H1 (cell line): ENCODE measurements around the gene SAMMSON. TPM values are rescaled to one million over a fixed set of nuclear protein-coding genes. Genes with fewer than 3 reads are reported as not detected.

Experiments
- CTCF ChIA-PET: fragments of 300-600 bp; sonication (Branson Sonifier 250); formaldehyde crosslinking; loops from one replicate; lab custom pipeline; 2021; ENCODE audit not compliant: partially characterized antibody; lab: Charles Lee
- POLR2A ChIA-PET: fragments of 300-600 bp; sonication (Branson Sonifier 250); formaldehyde crosslinking; loops from one replicate; lab custom pipeline; 2021; ENCODE audit warnings: inconsistent platforms; ENCODE audit not compliant: partially characterized antibody; lab: Charles Lee
- DNase-seq, 2 experiments: peaks; one replicate each; pipeline versions ENCODE4 v3.0.0 to v3.0.0-alpha.2; 2010 to 2022; ENCODE audit warnings: low spot score in 2 of 2, low read depth in 1 of 2, mixed read lengths in 1 of 2
- FAIRE-seq: peaks from 2 replicates; lab custom pipeline; 2011; peaks lifted over from hg19 to GRCh38; lab: Jason Lieb, UNC
- H2AFZ ChIP-seq: 2 replicates; pipeline ENCODE4 v1.8.1; 2012; ENCODE audit warnings: low read length, inconsistent platforms
- H2AK5ac ChIP-seq: 2 replicates; pipeline ENCODE4 v1.6.1; 2013; ENCODE audit warnings: low read depth, low read length
- H2BK120ac ChIP-seq: replicated peaks from 2 replicates; pipeline ENCODE3; 2013; ENCODE audit warnings: low read depth, low read length, inconsistent platforms
- H2BK12ac ChIP-seq: 2 replicates; pipeline ENCODE4 v1.6.1; 2013; ENCODE audit warnings: low read depth, low read length
- H2BK15ac ChIP-seq: 2 replicates; pipeline ENCODE4 v1.6.1; 2013; ENCODE audit warnings: low read length
- H2BK20ac ChIP-seq: 2 replicates; pipeline ENCODE4 v1.6.1; 2013; ENCODE audit warnings: low read length
- H2BK5ac ChIP-seq: 2 replicates; pipeline ENCODE4 v1.6.1; 2013; ENCODE audit warnings: low read depth, low read length
- H3K14ac ChIP-seq: 2 replicates; pipeline ENCODE4 v1.6.1; 2013; ENCODE audit warnings: inconsistent platforms; ENCODE audit not compliant: insufficient read length
- H3K18ac ChIP-seq: 2 replicates; pipeline ENCODE4 v1.6.1; 2013; ENCODE audit warnings: low read length; ENCODE audit errors: extremely low read depth
- H3K23ac ChIP-seq: 2 replicates; pipeline ENCODE4 v1.6.1; 2013; ENCODE audit warnings: inconsistent platforms; ENCODE audit not compliant: insufficient read length
- H3K23me2 ChIP-seq: 2 replicates; pipeline ENCODE4 v1.6.1; 2013; ENCODE audit warnings: low read depth, low read length
- H3K27ac ChIP-seq: 2 replicates; pipeline ENCODE4 v1.6.1; 2011; ENCODE audit warnings: low read depth, low read length, inconsistent platforms
- H3K27me3 ChIP-seq, 4 experiments: replicated peaks in 1 of 4; 1 replicate in 1 of 4; 2 replicates in 3 of 4; pipeline versions ENCODE4 v1.6.1 to v1.8.1; 2011 to 2013; ENCODE audit warnings: low read length in 3 of 4, mild to moderate bottlenecking in 3 of 4, inconsistent platforms in 2 of 4, mixed read lengths in 2 of 4, moderate library complexity in 1 of 4; ENCODE audit not compliant: control insufficient read depth in 3 of 4, insufficient read depth in 3 of 4; ENCODE audit errors: extremely low read depth in 1 of 4
- H3K36me3 ChIP-seq, 4 experiments: 2 replicates each; pipeline versions ENCODE4 v1.6.1 to v1.8.1; 2011 to 2013; ENCODE audit warnings: mild to moderate bottlenecking in 4 of 4, low read length in 3 of 4, moderate library complexity in 2 of 4, control low read depth in 1 of 4, inconsistent platforms in 1 of 4; ENCODE audit not compliant: insufficient read depth in 4 of 4, control insufficient read depth in 2 of 4
- H3K4ac ChIP-seq: replicated peaks from 2 replicates; pipeline ENCODE3; 2013; ENCODE audit warnings: low read length, low read depth, mixed read lengths, inconsistent platforms; ENCODE audit not compliant: insufficient read length
- H3K4me1 ChIP-seq, 4 experiments: replicated peaks in 1 of 4; 1 replicate in 1 of 4; 2 replicates in 3 of 4; pipeline versions ENCODE4 v1.6.1 to v1.8.1; 2011 to 2013; ENCODE audit warnings: low read length in 3 of 4, inconsistent platforms in 2 of 4, mixed read lengths in 1 of 4; ENCODE audit not compliant: insufficient read depth in 4 of 4, control insufficient read depth in 3 of 4
- H3K4me2 ChIP-seq, 2 experiments: 2 replicates each; pipeline versions ENCODE4 v1.6.1 to v1.8.1; 2011 to 2013; ENCODE audit warnings: low read depth in 2 of 2, low read length in 2 of 2, control low read depth in 1 of 2, inconsistent platforms in 1 of 2, mild to moderate bottlenecking in 1 of 2; ENCODE audit not compliant: insufficient read depth in 1 of 2
- H3K4me3 ChIP-seq, 4 experiments: fragments of 200-600, 300-600 bp in 1 of 4; sonication (generic), shearing (Covaris generic), sonication (Bioruptor Twin) in 1 of 4; 2 replicates each; pipeline versions ENCODE4 v1.5.1 to v1.8.1; 2011 to 2016; ENCODE audit warnings: low read length in 4 of 4, low read depth in 3 of 4, control low read depth in 2 of 4, inconsistent platforms in 2 of 4, mild to moderate bottlenecking in 2 of 4, mixed read lengths in 1 of 4, moderate library complexity in 1 of 4; ENCODE audit not compliant: insufficient read depth in 2 of 4; ENCODE audit errors: extremely low read depth in 1 of 4
- H3K56ac ChIP-seq: replicated peaks from 2 replicates; pipeline ENCODE3; 2013; ENCODE audit warnings: low read depth, mild to moderate bottlenecking, mixed read lengths, low read length, inconsistent platforms; ENCODE audit not compliant: insufficient read length
- H3K79me1 ChIP-seq: 2 replicates; pipeline ENCODE4 v1.6.1; 2013; ENCODE audit warnings: low read depth, low read length, control low read depth
- H3K79me2 ChIP-seq, 2 experiments: 2 replicates each; pipeline versions ENCODE4 v1.6.1 to v1.8.1; 2012 to 2013; ENCODE audit warnings: low read length in 2 of 2, mild to moderate bottlenecking in 2 of 2, inconsistent platforms in 1 of 2; ENCODE audit not compliant: insufficient read depth in 2 of 2, control insufficient read depth in 1 of 2
- H3K9ac ChIP-seq, 4 experiments: replicated peaks in 1 of 4; 1 replicate in 1 of 4; 2 replicates in 3 of 4; pipeline versions ENCODE4 v1.6.1 to v1.8.1; 2011 to 2013; ENCODE audit warnings: low read depth in 3 of 4, low read length in 3 of 4, control low read depth in 2 of 4, mild to moderate bottlenecking in 2 of 4, moderate library complexity in 2 of 4, inconsistent platforms in 1 of 4; ENCODE audit errors: extremely low read depth in 1 of 4
- H3K9me3 ChIP-seq, 2 experiments: 2 replicates each; pipeline versions ENCODE4 v1.6.1 to v1.8.1; 2012 to 2013; ENCODE audit warnings: mild to moderate bottlenecking in 2 of 2, moderate library complexity in 2 of 2, control low read depth in 1 of 2, inconsistent platforms in 1 of 2, low read depth in 1 of 2, low read length in 1 of 2, mixed read lengths in 1 of 2; ENCODE audit not compliant: insufficient read depth in 2 of 2
- H4K20me1 ChIP-seq, 2 experiments: replicated peaks in 1 of 2; 2 replicates each; pipeline versions ENCODE3 to v1.8.1; 2011 to 2013; ENCODE audit warnings: inconsistent platforms in 2 of 2, low read length in 2 of 2, mild to moderate bottlenecking in 1 of 2; ENCODE audit not compliant: insufficient read depth in 2 of 2, control insufficient read depth in 1 of 2
- H4K5ac ChIP-seq: 2 replicates; pipeline ENCODE4 v1.6.1; 2013; ENCODE audit warnings: low read length, low read depth, mixed read lengths, inconsistent platforms; ENCODE audit not compliant: insufficient read length
- H4K8ac ChIP-seq: 2 replicates; pipeline ENCODE4 v1.8.0; 2013; ENCODE audit warnings: mild to moderate bottlenecking, moderate library complexity, low read length, inconsistent platforms; ENCODE audit not compliant: insufficient read depth; ENCODE audit errors: extremely low read depth
- H4K91ac ChIP-seq: replicated peaks from 2 replicates; pipeline ENCODE3; 2013; ENCODE audit warnings: low read length, mixed read lengths, inconsistent platforms; ENCODE audit not compliant: insufficient read length
- CHD1 ChIP-seq: IDR thresholded peaks from 2 replicates; pipeline ENCODE4 v1.6.1; 2012; ENCODE audit warnings: low read depth, low read length, improper control_type of control experiment
- POU5F1 ChIP-seq: IDR thresholded peaks from 2 replicates; pipeline ENCODE4 v1.6.1; 2011; ENCODE audit warnings: low read depth, mild to moderate bottlenecking, low read length, moderate library complexity
- RFX5 ChIP-seq: IDR thresholded peaks from 2 replicates; pipeline ENCODE4 v1.6.1; 2011; ENCODE audit warnings: low read depth, low read length, improper control_type of control experiment, borderline replicate concordance
- RXRA ChIP-seq: IDR thresholded peaks from 2 replicates; pipeline ENCODE4 v1.6.1; 2011; ENCODE audit warnings: low read depth, mild to moderate bottlenecking, low read length, moderate library complexity; ENCODE audit not compliant: insufficient read depth
- WGBS, 2 experiments: shearing (Covaris generic) in 1 of 2; methylation state at CpG; one replicate each; pipeline versions ENCODE4 v1.1.6 to v1.1.7; 2013 to 2015; ENCODE audit warnings: low lambda C conversion rate in 2 of 2, mixed read lengths in 2 of 2, inconsistent platforms in 1 of 2, low coverage in 1 of 2, missing lambda C conversion rate in 1 of 2; ENCODE audit not compliant: insufficient replicate concordance in 2 of 2, insufficient coverage in 1 of 2, insufficient read length in 1 of 2; ENCODE audit errors: extremely low coverage in 1 of 2, missing lambda C conversion rate in 1 of 2; 5-methylcytosine and 5-hydroxymethylcytosine counted together
- polyA plus RNA-seq, 7 experiments: library from polyadenylated mRNA; depleted of rRNA in 3 of 7; stranded (reverse) in 5 of 7; unstranded in 2 of 7; fragments of >200 nt in 5 of 7; fragments of 200-250 nt in 2 of 7; gene quantifications; 1 replicate in 5 of 7; 2 replicates in 1 of 7; 4 replicates in 1 of 7; pipeline versions ENCODE4 v1.2.1 to v1.2.3, GENCODE V29; 2011 to 2013; ENCODE audit warnings: missing spikeins in 2 of 7, mixed read lengths in 2 of 7
- total RNA-seq: library from RNA; stranded (reverse); fragmentation: NEBNext Ultra II Directional; extraction: Animal tissue kit (Norgen Biotek cat#: 25700); gene quantifications from 2 replicates; pipeline ENCODE4 v1.2.1, GENCODE V29; 2021

SAMMSON gene
- total and polyA plus RNA-seq, 2 of the 8 experiments (the other 6 are each of a cell fraction or from before 2014, with no cell fraction given) = not detected

- ChIA-PET POLR2A (no interaction called here), CTCF (interaction anchor here (0.9 to 1.4 kb wide), 4 partner anchors 8 to 338 kb away, joined by 3 to 6 read pairs (median 4); no protein-coding TSS in a partner anchor)
- Histone ChIP-seq H3K9me3 (no peaks in the 10 kb centered on the region), H3K4me1 (peaks cover 0 to 9% (median 2%) of the 10 kb centered on the region in 4 experiments; a peak in 2 of 7 replicates), H3K79me2 (no peaks in the 10 kb centered on the region), H4K8ac (no peak overlapping the region), H3K4ac (no peak overlapping the region), H2BK12ac (no peak overlapping the region), H3K27me3 (no peaks in the 10 kb centered on the region), H3K27ac (no peak overlapping the region), H2BK20ac (no peak overlapping the region), H4K91ac (no peak overlapping the region), H2BK120ac (no peak overlapping the region), H3K14ac (no peak overlapping the region), H2AFZ (no peak overlapping the region)
- DNase-seq = no peak
- WGBS, 2 experiments = 86% methylated on average over 3 of the region's 3 CpGs; no CpG with 5 or more reads in 1 of the 2 experiments
- no peak for TF ChIP-seq POU5F1
- TF ChIP-seq CHD1 = no peak
- no peak for TF ChIP-seq RFX5
- TF ChIP-seq RXRA = no peak
- TF ChIP-seq, all 59 proteins: peak for 0
- H2BK15ac ChIP-seq = no peak overlapping the region
- no peaks in the 10 kb centered on the region for H3K23me2 ChIP-seq
- no peak for FAIRE-seq
- no peak overlapping the region for H3K9ac ChIP-seq
- H3K4me2 ChIP-seq = no peak overlapping the region
- no peak overlapping the region for H3K56ac ChIP-seq
- no peak overlapping the region for H2AK5ac ChIP-seq
- no peak overlapping the region for H4K5ac ChIP-seq
- H3K36me3 ChIP-seq = no peaks in the 10 kb centered on the region
- H3K23ac ChIP-seq = no peak overlapping the region
- no peaks in the 10 kb centered on the region for H4K20me1 ChIP-seq
- no peak overlapping the region for H2BK5ac ChIP-seq
- H3K79me1 ChIP-seq = no peaks in the 10 kb centered on the region
- no peak overlapping the region for H3K18ac ChIP-seq
- peak overlapping the region in 1 of 4 experiments; percentile 1; a peak in 1 of 8 replicates for H3K4me3 ChIP-seq
These were observed 56.5 kb downstream of the SAMMSON start for GRCh38 chr3:70056081-70056480.
